ENCODE measurements around the gene THOC1. TPM values are rescaled to one million over a fixed set of nuclear protein-coding genes. Genes with fewer than 3 reads are reported as not detected.

The THOC1 gene
- total and polyA plus RNA-seq, 2 experiments from 2014 or later, result 73.0 to 108 TPM

DNA sequence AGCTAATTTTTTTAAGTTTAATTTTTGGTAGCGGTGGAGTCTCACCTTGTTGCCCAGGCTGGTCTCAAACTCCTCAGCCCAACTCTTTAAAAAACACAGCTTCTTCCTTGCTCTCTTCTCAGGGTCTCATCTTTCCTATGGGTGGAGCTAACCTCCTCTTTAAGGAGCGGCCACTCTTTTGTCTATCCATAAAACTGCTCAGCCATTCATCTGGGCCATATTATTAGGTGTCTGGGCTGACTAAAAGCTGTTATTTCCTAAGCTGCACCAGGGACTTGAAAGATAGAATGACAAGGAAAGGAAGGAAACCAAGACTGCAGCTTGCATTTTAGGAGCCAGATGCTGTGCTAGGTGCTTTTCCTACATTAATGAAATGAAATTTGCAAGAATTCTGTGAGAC, 35.8 kb upstream of the THOC1 start:
- no peak for DNase-seq (ENCODE audit: low spot score)
- Histone ChIP-seq H3K4me3 (no peak overlapping the region), H3K79me2 (replicated peaks; ENCODE audit: insufficient read depth) (no peaks in the 10 kb centered on the region), H3F3A (replicated peaks; ENCODE audit: low read depth) (no peaks in the 10 kb centered on the region), H3K27me3 (ENCODE audit: insufficient read depth) (no peaks in the 10 kb centered on the region), H3K36me3 (ENCODE audit: insufficient read depth) (no peaks in the 10 kb centered on the region), H3K27ac (ENCODE audit: low read depth) (no peak overlapping the region), H2AFZ (peak overlapping the region; percentile 96), H4K20me1 (replicated peaks; ENCODE audit: insufficient read depth) (no peaks in the 10 kb centered on the region), H3K9me2 (ENCODE audit: insufficient read depth) (no peaks in the 10 kb centered on the region), H3K4me1 (ENCODE audit: insufficient read depth) (peaks cover 25% of the 10 kb centered on the region), H3K4me2 (no peak overlapping the region)
- peaks cover 4% of the 10 kb centered on the region for H3K27me3 Mint-ChIP-seq (ENCODE audit: insufficient read depth, low read depth, poor library complexity)
- H3K27ac Mint-ChIP-seq, result no peak overlapping the region
- H3K36me3 Mint-ChIP-seq (ENCODE audit: low read depth), result no peaks in the 10 kb centered on the region
- H3K4me3 Mint-ChIP-seq, result no peak overlapping the region
- ATAC-seq, result no peak
- TF ChIP-seq, protein P1, sequence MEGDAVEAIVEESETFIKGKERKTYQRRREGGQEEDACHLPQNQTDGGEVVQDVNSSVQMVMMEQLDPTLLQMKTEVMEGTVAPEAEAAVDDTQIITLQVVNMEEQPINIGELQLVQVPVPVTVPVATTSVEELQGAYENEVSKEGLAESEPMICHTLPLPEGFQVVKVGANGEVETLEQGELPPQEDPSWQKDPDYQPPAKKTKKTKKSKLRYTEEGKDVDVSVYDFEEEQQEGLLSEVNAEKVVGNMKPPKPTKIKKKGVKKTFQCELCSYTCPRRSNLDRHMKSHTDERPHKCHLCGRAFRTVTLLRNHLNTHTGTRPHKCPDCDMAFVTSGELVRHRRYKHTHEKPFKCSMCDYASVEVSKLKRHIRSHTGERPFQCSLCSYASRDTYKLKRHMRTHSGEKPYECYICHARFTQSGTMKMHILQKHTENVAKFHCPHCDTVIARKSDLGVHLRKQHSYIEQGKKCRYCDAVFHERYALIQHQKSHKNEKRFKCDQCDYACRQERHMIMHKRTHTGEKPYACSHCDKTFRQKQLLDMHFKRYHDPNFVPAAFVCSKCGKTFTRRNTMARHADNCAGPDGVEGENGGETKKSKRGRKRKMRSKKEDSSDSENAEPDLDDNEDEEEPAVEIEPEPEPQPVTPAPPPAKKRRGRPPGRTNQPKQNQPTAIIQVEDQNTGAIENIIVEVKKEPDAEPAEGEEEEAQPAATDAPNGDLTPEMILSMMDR (conservative IDR thresholded peaks at IDR 0.05; ENCODE audit: low read depth in 2 of 2), result no peak
- no peak for TF ChIP-seq JUNB (IDR thresholded peaks at IDR 0.05; ENCODE audit: unreplicated experiment)
- TF ChIP-seq, protein P2, sequence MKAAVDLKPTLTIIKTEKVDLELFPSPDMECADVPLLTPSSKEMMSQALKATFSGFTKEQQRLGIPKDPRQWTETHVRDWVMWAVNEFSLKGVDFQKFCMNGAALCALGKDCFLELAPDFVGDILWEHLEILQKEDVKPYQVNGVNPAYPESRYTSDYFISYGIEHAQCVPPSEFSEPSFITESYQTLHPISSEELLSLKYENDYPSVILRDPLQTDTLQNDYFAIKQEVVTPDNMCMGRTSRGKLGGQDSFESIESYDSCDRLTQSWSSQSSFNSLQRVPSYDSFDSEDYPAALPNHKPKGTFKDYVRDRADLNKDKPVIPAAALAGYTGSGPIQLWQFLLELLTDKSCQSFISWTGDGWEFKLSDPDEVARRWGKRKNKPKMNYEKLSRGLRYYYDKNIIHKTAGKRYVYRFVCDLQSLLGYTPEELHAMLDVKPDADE (IDR thresholded peaks at IDR 0.05), result no peak
- TF ChIP-seq EZH2phosphoT487 (IDR thresholded peaks at IDR 0.05; ENCODE audit: unreplicated experiment), result no peak
- TF ChIP-seq POLR2AphosphoS5 (IDR thresholded peaks at IDR 0.05; ENCODE audit: low read depth), result no peak
- TF ChIP-seq, protein P3, sequence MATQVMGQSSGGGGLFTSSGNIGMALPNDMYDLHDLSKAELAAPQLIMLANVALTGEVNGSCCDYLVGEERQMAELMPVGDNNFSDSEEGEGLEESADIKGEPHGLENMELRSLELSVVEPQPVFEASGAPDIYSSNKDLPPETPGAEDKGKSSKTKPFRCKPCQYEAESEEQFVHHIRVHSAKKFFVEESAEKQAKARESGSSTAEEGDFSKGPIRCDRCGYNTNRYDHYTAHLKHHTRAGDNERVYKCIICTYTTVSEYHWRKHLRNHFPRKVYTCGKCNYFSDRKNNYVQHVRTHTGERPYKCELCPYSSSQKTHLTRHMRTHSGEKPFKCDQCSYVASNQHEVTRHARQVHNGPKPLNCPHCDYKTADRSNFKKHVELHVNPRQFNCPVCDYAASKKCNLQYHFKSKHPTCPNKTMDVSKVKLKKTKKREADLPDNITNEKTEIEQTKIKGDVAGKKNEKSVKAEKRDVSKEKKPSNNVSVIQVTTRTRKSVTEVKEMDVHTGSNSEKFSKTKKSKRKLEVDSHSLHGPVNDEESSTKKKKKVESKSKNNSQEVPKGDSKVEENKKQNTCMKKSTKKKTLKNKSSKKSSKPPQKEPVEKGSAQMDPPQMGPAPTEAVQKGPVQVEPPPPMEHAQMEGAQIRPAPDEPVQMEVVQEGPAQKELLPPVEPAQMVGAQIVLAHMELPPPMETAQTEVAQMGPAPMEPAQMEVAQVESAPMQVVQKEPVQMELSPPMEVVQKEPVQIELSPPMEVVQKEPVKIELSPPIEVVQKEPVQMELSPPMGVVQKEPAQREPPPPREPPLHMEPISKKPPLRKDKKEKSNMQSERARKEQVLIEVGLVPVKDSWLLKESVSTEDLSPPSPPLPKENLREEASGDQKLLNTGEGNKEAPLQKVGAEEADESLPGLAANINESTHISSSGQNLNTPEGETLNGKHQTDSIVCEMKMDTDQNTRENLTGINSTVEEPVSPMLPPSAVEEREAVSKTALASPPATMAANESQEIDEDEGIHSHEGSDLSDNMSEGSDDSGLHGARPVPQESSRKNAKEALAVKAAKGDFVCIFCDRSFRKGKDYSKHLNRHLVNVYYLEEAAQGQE (IDR thresholded peaks at IDR 0.05; ENCODE audit: unreplicated experiment), result no peak
- TF ChIP-seq STAT1 (IDR thresholded peaks at IDR 0.05; ENCODE audit: unreplicated experiment), result no peak
- TF ChIP-seq, protein P4, sequence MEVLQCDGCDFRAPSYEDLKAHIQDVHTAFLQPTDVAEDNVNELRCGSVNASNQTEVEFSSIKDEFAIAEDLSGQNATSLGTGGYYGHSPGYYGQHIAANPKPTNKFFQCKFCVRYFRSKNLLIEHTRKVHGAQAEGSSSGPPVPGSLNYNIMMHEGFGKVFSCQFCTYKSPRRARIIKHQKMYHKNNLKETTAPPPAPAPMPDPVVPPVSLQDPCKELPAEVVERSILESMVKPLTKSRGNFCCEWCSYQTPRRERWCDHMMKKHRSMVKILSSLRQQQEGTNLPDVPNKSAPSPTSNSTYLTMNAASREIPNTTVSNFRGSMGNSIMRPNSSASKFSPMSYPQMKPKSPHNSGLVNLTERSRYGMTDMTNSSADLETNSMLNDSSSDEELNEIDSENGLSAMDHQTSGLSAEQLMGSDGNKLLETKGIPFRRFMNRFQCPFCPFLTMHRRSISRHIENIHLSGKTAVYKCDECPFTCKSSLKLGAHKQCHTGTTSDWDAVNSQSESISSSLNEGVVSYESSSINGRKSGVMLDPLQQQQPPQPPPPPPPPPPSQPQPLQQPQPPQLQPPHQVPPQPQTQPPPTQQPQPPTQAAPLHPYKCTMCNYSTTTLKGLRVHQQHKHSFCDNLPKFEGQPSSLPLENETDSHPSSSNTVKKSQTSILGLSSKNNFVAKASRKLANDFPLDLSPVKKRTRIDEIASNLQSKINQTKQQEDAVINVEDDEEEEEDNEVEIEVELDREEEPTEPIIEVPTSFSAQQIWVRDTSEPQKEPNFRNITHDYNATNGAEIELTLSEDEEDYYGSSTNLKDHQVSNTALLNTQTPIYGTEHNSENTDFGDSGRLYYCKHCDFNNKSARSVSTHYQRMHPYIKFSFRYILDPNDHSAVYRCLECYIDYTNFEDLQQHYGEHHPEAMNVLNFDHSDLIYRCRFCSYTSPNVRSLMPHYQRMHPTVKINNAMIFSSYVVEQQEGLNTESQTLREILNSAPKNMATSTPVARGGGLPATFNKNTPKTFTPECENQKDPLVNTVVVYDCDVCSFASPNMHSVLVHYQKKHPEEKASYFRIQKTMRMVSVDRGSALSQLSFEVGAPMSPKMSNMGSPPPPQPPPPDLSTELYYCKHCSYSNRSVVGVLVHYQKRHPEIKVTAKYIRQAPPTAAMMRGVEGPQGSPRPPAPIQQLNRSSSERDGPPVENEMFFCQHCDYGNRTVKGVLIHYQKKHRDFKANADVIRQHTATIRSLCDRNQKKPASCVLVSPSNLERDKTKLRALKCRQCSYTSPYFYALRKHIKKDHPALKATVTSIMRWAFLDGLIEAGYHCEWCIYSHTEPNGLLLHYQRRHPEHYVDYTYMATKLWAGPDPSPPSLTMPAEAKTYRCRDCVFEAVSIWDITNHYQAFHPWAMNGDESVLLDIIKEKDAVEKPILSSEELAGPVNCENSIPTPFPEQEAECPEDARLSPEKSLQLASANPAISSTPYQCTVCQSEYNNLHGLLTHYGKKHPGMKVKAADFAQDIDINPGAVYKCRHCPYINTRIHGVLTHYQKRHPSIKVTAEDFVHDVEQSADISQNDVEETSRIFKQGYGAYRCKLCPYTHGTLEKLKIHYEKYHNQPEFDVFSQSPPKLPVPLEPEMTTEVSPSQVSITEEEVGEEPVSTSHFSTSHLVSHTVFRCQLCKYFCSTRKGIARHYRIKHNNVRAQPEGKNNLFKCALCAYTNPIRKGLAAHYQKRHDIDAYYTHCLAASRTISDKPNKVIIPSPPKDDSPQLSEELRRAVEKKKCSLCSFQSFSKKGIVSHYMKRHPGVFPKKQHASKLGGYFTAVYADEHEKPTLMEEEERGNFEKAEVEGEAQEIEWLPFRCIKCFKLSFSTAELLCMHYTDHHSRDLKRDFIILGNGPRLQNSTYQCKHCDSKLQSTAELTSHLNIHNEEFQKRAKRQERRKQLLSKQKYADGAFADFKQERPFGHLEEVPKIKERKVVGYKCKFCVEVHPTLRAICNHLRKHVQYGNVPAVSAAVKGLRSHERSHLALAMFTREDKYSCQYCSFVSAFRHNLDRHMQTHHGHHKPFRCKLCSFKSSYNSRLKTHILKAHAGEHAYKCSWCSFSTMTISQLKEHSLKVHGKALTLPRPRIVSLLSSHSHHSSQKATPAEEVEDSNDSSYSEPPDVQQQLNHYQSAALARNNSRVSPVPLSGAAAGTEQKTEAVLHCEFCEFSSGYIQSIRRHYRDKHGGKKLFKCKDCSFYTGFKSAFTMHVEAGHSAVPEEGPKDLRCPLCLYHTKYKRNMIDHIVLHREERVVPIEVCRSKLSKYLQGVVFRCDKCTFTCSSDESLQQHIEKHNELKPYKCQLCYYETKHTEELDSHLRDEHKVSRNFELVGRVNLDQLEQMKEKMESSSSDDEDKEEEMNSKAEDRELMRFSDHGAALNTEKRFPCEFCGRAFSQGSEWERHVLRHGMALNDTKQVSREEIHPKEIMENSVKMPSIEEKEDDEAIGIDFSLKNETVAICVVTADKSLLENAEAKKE (CRISPR knock-in tag; IDR thresholded peaks at IDR 0.05), result no peak
- no peak for TF ChIP-seq CREB1 (CRISPR knock-in tag; IDR thresholded peaks at IDR 0.05; ENCODE audit: low read depth)
- H3K4me1 Mint-ChIP-seq, result peaks cover 42% of the 10 kb centered on the region
- H3K9me3 Mint-ChIP-seq, result no peaks in the 10 kb centered on the region; the same call in 2 of the 3 replicates

All from GM23338 (cell line).